H1 (cell line): ENCODE results near the gene UBAP2L. TPM values are rescaled to one million over a fixed set of nuclear protein-coding genes. Genes with fewer than 3 reads are reported as not detected.

Experiments
- CTCF ChIA-PET: fragments of 300-600 bp; sonication (Branson Sonifier 250); formaldehyde crosslinking; loops from one replicate; lab custom pipeline; 2021; ENCODE audit not compliant: partially characterized antibody; lab: Charles Lee
- POLR2A ChIA-PET: fragments of 300-600 bp; sonication (Branson Sonifier 250); formaldehyde crosslinking; loops from one replicate; lab custom pipeline; 2021; ENCODE audit warnings: inconsistent platforms; ENCODE audit not compliant: partially characterized antibody; lab: Charles Lee
- DNase-seq, 2 experiments: peaks; one replicate each; pipeline versions ENCODE4 v3.0.0 to v3.0.0-alpha.2; 2010 to 2022; ENCODE audit warnings: low spot score in 2 of 2, low read depth in 1 of 2, mixed read lengths in 1 of 2
- FAIRE-seq: peaks from 2 replicates; lab custom pipeline; 2011; peaks lifted over from hg19 to GRCh38; lab: Jason Lieb, UNC
- H2AFZ ChIP-seq: 2 replicates; pipeline ENCODE4 v1.8.1; 2012; ENCODE audit warnings: low read length, inconsistent platforms
- H2AK5ac ChIP-seq: 2 replicates; pipeline ENCODE4 v1.6.1; 2013; ENCODE audit warnings: low read depth, low read length
- H2BK120ac ChIP-seq: replicated peaks from 2 replicates; pipeline ENCODE3; 2013; ENCODE audit warnings: low read depth, low read length, inconsistent platforms
- H2BK12ac ChIP-seq: 2 replicates; pipeline ENCODE4 v1.6.1; 2013; ENCODE audit warnings: low read depth, low read length
- H2BK15ac ChIP-seq: 2 replicates; pipeline ENCODE4 v1.6.1; 2013; ENCODE audit warnings: low read length
- H2BK20ac ChIP-seq: 2 replicates; pipeline ENCODE4 v1.6.1; 2013; ENCODE audit warnings: low read length
- H2BK5ac ChIP-seq: 2 replicates; pipeline ENCODE4 v1.6.1; 2013; ENCODE audit warnings: low read depth, low read length
- H3K14ac ChIP-seq: 2 replicates; pipeline ENCODE4 v1.6.1; 2013; ENCODE audit warnings: inconsistent platforms; ENCODE audit not compliant: insufficient read length
- H3K18ac ChIP-seq: 2 replicates; pipeline ENCODE4 v1.6.1; 2013; ENCODE audit warnings: low read length; ENCODE audit errors: extremely low read depth
- H3K23ac ChIP-seq: 2 replicates; pipeline ENCODE4 v1.6.1; 2013; ENCODE audit warnings: inconsistent platforms; ENCODE audit not compliant: insufficient read length
- H3K23me2 ChIP-seq: 2 replicates; pipeline ENCODE4 v1.6.1; 2013; ENCODE audit warnings: low read depth, low read length
- H3K27ac ChIP-seq: 2 replicates; pipeline ENCODE4 v1.6.1; 2011; ENCODE audit warnings: low read depth, low read length, inconsistent platforms
- H3K27me3 ChIP-seq, 4 experiments: replicated peaks in 1 of 4; 1 replicate in 1 of 4; 2 replicates in 3 of 4; pipeline versions ENCODE4 v1.6.1 to v1.8.1; 2011 to 2013; ENCODE audit warnings: low read length in 3 of 4, mild to moderate bottlenecking in 3 of 4, inconsistent platforms in 2 of 4, mixed read lengths in 2 of 4, moderate library complexity in 1 of 4; ENCODE audit not compliant: control insufficient read depth in 3 of 4, insufficient read depth in 3 of 4; ENCODE audit errors: extremely low read depth in 1 of 4
- H3K36me3 ChIP-seq, 4 experiments: 2 replicates each; pipeline versions ENCODE4 v1.6.1 to v1.8.1; 2011 to 2013; ENCODE audit warnings: mild to moderate bottlenecking in 4 of 4, low read length in 3 of 4, moderate library complexity in 2 of 4, control low read depth in 1 of 4, inconsistent platforms in 1 of 4; ENCODE audit not compliant: insufficient read depth in 4 of 4, control insufficient read depth in 2 of 4
- H3K4ac ChIP-seq: replicated peaks from 2 replicates; pipeline ENCODE3; 2013; ENCODE audit warnings: low read length, low read depth, mixed read lengths, inconsistent platforms; ENCODE audit not compliant: insufficient read length
- H3K4me1 ChIP-seq, 4 experiments: replicated peaks in 1 of 4; 1 replicate in 1 of 4; 2 replicates in 3 of 4; pipeline versions ENCODE4 v1.6.1 to v1.8.1; 2011 to 2013; ENCODE audit warnings: low read length in 3 of 4, inconsistent platforms in 2 of 4, mixed read lengths in 1 of 4; ENCODE audit not compliant: insufficient read depth in 4 of 4, control insufficient read depth in 3 of 4
- H3K4me2 ChIP-seq, 2 experiments: 2 replicates each; pipeline versions ENCODE4 v1.6.1 to v1.8.1; 2011 to 2013; ENCODE audit warnings: low read depth in 2 of 2, low read length in 2 of 2, control low read depth in 1 of 2, inconsistent platforms in 1 of 2, mild to moderate bottlenecking in 1 of 2; ENCODE audit not compliant: insufficient read depth in 1 of 2
- H3K4me3 ChIP-seq, 4 experiments: fragments of 200-600, 300-600 bp in 1 of 4; sonication (generic), shearing (Covaris generic), sonication (Bioruptor Twin) in 1 of 4; 2 replicates each; pipeline versions ENCODE4 v1.5.1 to v1.8.1; 2011 to 2016; ENCODE audit warnings: low read length in 4 of 4, low read depth in 3 of 4, control low read depth in 2 of 4, inconsistent platforms in 2 of 4, mild to moderate bottlenecking in 2 of 4, mixed read lengths in 1 of 4, moderate library complexity in 1 of 4; ENCODE audit not compliant: insufficient read depth in 2 of 4; ENCODE audit errors: extremely low read depth in 1 of 4
- H3K56ac ChIP-seq: replicated peaks from 2 replicates; pipeline ENCODE3; 2013; ENCODE audit warnings: low read depth, mild to moderate bottlenecking, mixed read lengths, low read length, inconsistent platforms; ENCODE audit not compliant: insufficient read length
- H3K79me1 ChIP-seq: 2 replicates; pipeline ENCODE4 v1.6.1; 2013; ENCODE audit warnings: low read depth, low read length, control low read depth
- H3K79me2 ChIP-seq, 2 experiments: 2 replicates each; pipeline versions ENCODE4 v1.6.1 to v1.8.1; 2012 to 2013; ENCODE audit warnings: low read length in 2 of 2, mild to moderate bottlenecking in 2 of 2, inconsistent platforms in 1 of 2; ENCODE audit not compliant: insufficient read depth in 2 of 2, control insufficient read depth in 1 of 2
- H3K9ac ChIP-seq, 4 experiments: replicated peaks in 1 of 4; 1 replicate in 1 of 4; 2 replicates in 3 of 4; pipeline versions ENCODE4 v1.6.1 to v1.8.1; 2011 to 2013; ENCODE audit warnings: low read depth in 3 of 4, low read length in 3 of 4, control low read depth in 2 of 4, mild to moderate bottlenecking in 2 of 4, moderate library complexity in 2 of 4, inconsistent platforms in 1 of 4; ENCODE audit errors: extremely low read depth in 1 of 4
- H3K9me3 ChIP-seq, 2 experiments: 2 replicates each; pipeline versions ENCODE4 v1.6.1 to v1.8.1; 2012 to 2013; ENCODE audit warnings: mild to moderate bottlenecking in 2 of 2, moderate library complexity in 2 of 2, control low read depth in 1 of 2, inconsistent platforms in 1 of 2, low read depth in 1 of 2, low read length in 1 of 2, mixed read lengths in 1 of 2; ENCODE audit not compliant: insufficient read depth in 2 of 2
- H4K20me1 ChIP-seq, 2 experiments: replicated peaks in 1 of 2; 2 replicates each; pipeline versions ENCODE3 to v1.8.1; 2011 to 2013; ENCODE audit warnings: inconsistent platforms in 2 of 2, low read length in 2 of 2, mild to moderate bottlenecking in 1 of 2; ENCODE audit not compliant: insufficient read depth in 2 of 2, control insufficient read depth in 1 of 2
- H4K5ac ChIP-seq: 2 replicates; pipeline ENCODE4 v1.6.1; 2013; ENCODE audit warnings: low read length, low read depth, mixed read lengths, inconsistent platforms; ENCODE audit not compliant: insufficient read length
- H4K8ac ChIP-seq: 2 replicates; pipeline ENCODE4 v1.8.0; 2013; ENCODE audit warnings: mild to moderate bottlenecking, moderate library complexity, low read length, inconsistent platforms; ENCODE audit not compliant: insufficient read depth; ENCODE audit errors: extremely low read depth
- H4K91ac ChIP-seq: replicated peaks from 2 replicates; pipeline ENCODE3; 2013; ENCODE audit warnings: low read length, mixed read lengths, inconsistent platforms; ENCODE audit not compliant: insufficient read length
- BCL11A ChIP-seq, 2 experiments: IDR thresholded peaks; one replicate each; pipeline ENCODE4 v1.6.1; 2011; ENCODE audit warnings: low read depth in 2 of 2, low read length in 2 of 2, mild to moderate bottlenecking in 2 of 2
- CBX8 ChIP-seq: fragments of 300-800, 300-1000 bp; sonication (generic); IDR thresholded peaks from 2 replicates; pipeline ENCODE4 v1.7.1; 2016; ENCODE audit warnings: low read depth, low read length, borderline replicate concordance
- EGR1 ChIP-seq: IDR thresholded peaks from 2 replicates; pipeline ENCODE4 v1.6.1; 2011; ENCODE audit warnings: low read depth, low read length, borderline replicate concordance
- HDAC6 ChIP-seq: IDR thresholded peaks from one replicate; pipeline ENCODE4 v1.7.1; 2012; ENCODE audit warnings: low read depth, mild to moderate bottlenecking, inconsistent platforms, low read length, moderate library complexity
- POU5F1 ChIP-seq: IDR thresholded peaks from 2 replicates; pipeline ENCODE4 v1.6.1; 2011; ENCODE audit warnings: low read depth, mild to moderate bottlenecking, low read length, moderate library complexity
- RAD21 ChIP-seq, 2 experiments: IDR thresholded peaks in 1 of 2; conservative IDR thresholded peaks in 1 of 2; 2 replicates each; pipeline ENCODE4 v1.6.1; 2011; ENCODE audit warnings: low read depth in 2 of 2, low read length in 2 of 2, improper control_type of control experiment in 1 of 2, inconsistent platforms in 1 of 2, mild to moderate bottlenecking in 1 of 2, moderate library complexity in 1 of 2
- SRF ChIP-seq: IDR thresholded peaks from 2 replicates; pipeline ENCODE4 v1.6.1; 2011; ENCODE audit warnings: mild to moderate bottlenecking, low read depth, low read length, moderate library complexity
- WGBS, 2 experiments: shearing (Covaris generic) in 1 of 2; methylation state at CpG; one replicate each; pipeline versions ENCODE4 v1.1.6 to v1.1.7; 2013 to 2015; ENCODE audit warnings: low lambda C conversion rate in 2 of 2, mixed read lengths in 2 of 2, inconsistent platforms in 1 of 2, low coverage in 1 of 2, missing lambda C conversion rate in 1 of 2; ENCODE audit not compliant: insufficient replicate concordance in 2 of 2, insufficient coverage in 1 of 2, insufficient read length in 1 of 2; ENCODE audit errors: extremely low coverage in 1 of 2, missing lambda C conversion rate in 1 of 2; 5-methylcytosine and 5-hydroxymethylcytosine counted together
- polyA plus RNA-seq, 7 experiments: library from polyadenylated mRNA; depleted of rRNA in 3 of 7; stranded (reverse) in 5 of 7; unstranded in 2 of 7; fragments of >200 nt in 5 of 7; fragments of 200-250 nt in 2 of 7; gene quantifications; 1 replicate in 5 of 7; 2 replicates in 1 of 7; 4 replicates in 1 of 7; pipeline versions ENCODE4 v1.2.1 to v1.2.3, GENCODE V29; 2011 to 2013; ENCODE audit warnings: missing spikeins in 2 of 7, mixed read lengths in 2 of 7
- total RNA-seq: library from RNA; stranded (reverse); fragmentation: NEBNext Ultra II Directional; extraction: Animal tissue kit (Norgen Biotek cat#: 25700); gene quantifications from 2 replicates; pipeline ENCODE4 v1.2.1, GENCODE V29; 2021

UBAP2L gene
- total and polyA plus RNA-seq, 2 of the 8 experiments (the other 6 are each of a cell fraction or from before 2014, with no cell fraction given) = 254 to 349 TPM

GRCh38 chr1:154178013-154178412 lies 42.7 kb upstream of the UBAP2L start:
- Histone ChIP-seq H3K14ac (no peak overlapping the region), H4K5ac (no peak overlapping the region), H2AFZ (no peak overlapping the region), H3K18ac (no peak overlapping the region), H2BK120ac (no peak overlapping the region), H3K4me1 (peaks cover 10 to 17% (median 14%) of the 10 kb centered on the region in 4 experiments), H3K27me3 (no peaks in the 10 kb centered on the region), H4K20me1 (peaks cover 33 to 34% of the 10 kb centered on the region in 2 experiments), H3K4me2 (peak overlapping the region; percentile 34 to 83; a peak in 3 of 4 replicates), H4K8ac (no peak overlapping the region), H3K9ac (no peak overlapping the region; a peak in 1 of 7 replicates), H3K23me2 (0 out of 2 replicates have a peak, but pooled peaks cover 4% of the 10 kb centered on the region), H3K4me3 (0 out of 8 replicates have a peak overlapping the region, but pooled peaks of 1 of the 4 experiments have one; percentile 44), H3K27ac (no peak overlapping the region), H2BK15ac (no peak overlapping the region), H2BK12ac (no peak overlapping the region), H2BK20ac (no peak overlapping the region), H4K91ac (no peak overlapping the region), H3K9me3 (no peaks in the 10 kb centered on the region), H3K79me1 (peaks cover 21% of the 10 kb centered on the region), H3K23ac (no peak overlapping the region), H3K56ac (no peak overlapping the region), H3K36me3 (peaks cover 8 to 33% (median 20%) of the 10 kb centered on the region in 4 experiments), H2AK5ac (no peak overlapping the region), H3K4ac (no peak overlapping the region), H3K79me2 (peaks cover 65 to 88% of the 10 kb centered on the region in 2 experiments), H2BK5ac (no peak overlapping the region)
- DNase-seq = no peak
- ChIA-PET POLR2A (interaction anchor here (0.7 to 11.3 kb wide), 13 partner anchors 10 to 187 kb away, joined by 3 to 107 read pairs (median 4); partner anchors contain the start of genes NUP210L, RPS27 and UBAP2L), CTCF (interaction anchor here (0.6 to 2.0 kb wide), 4 partner anchors 20 to 194 kb away, joined by 4 to 9 read pairs (median 4); no protein-coding TSS in a partner anchor)
- 75% methylated on average over 2 of the region's 2 CpGs; no CpG with 5 or more reads in 1 of the 2 experiments for WGBS, 2 experiments
- no peak for FAIRE-seq
- no peak for TF ChIP-seq EGR1
- TF ChIP-seq SRF = no peak
- TF ChIP-seq CBX8 = no peak
- TF ChIP-seq RAD21 (IDR thresholded peaks at IDR 0.05 in 1 of 2, conservative IDR thresholded peaks at IDR 0.05 in 1 of 2; ENCODE audit: low read depth in 2 of 2, low read length in 2 of 2) = no peak
- TF ChIP-seq HDAC6 = no peak
- no peak for TF ChIP-seq BCL11A (IDR thresholded peaks at IDR 0.05; ENCODE audit: low read depth in 2 of 2, low read length in 2 of 2)
- TF ChIP-seq POU5F1 = no peak
